ENCODE results near the gene PIEZO1. TPM values are rescaled to one million over a fixed set of nuclear protein-coding genes. Genes with fewer than 3 reads are reported as not detected.

PIEZO1 gene
- total RNA-seq, 2 experiments from 2014 or later: 105 to 126 TPM

DNA sequence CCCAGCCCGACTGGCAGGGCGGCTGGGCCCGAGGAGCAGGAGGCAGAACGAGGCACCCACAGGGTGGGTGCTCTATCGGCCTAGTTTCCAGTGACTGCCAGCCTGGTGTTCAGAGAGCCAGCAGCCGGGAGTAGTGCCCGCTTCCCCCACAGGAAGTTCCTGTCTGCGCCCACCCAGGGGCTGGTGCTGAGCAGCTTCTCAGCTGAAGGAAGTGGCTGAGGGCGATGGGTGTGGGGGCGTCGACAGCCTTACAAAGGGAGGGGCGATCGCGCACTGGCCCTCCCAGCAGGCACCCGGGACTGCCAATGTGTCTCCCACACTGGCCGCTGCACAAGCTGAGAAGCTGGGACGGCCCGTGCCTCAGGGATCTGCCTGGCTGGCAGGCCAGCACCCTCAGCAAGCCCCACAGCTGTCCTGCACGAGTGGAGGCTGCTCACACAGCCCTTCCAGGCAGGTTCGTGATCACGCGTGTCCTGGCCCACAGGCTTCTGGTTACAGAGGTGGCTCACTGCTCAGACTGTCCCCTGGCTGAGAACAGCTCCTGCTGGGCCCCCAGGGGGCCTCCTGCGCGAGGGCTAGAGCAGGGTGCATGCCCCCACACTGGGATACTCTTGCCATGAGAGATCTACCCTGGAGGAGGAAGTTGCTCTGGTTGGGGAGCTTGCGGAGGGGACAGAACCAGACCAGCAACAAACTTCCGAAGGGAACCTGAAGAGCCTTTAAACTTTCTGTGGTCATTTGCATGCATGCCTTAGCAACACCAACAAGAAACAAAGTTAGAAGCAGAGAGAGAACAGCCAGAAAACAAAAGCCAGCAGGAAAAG lies 81.3 kb downstream of the PIEZO1 start:
- Mint-ChIP-seq H3K36me3 (ENCODE audit: low read depth) (peaks cover 22% of the 10 kb centered on the region), H3K27ac (peak overlapping the region; percentile 97), H3K9me3 (ENCODE audit: low read depth) (no peaks in the 10 kb centered on the region), H3K27me3 (no peaks in the 10 kb centered on the region), H3K4me1 (peaks cover 59% of the 10 kb centered on the region), H3K4me3 (peak overlapping the region; percentile 92)
- intact Hi-C loops (cut with DNase I, micrococcal nuclease): loop anchor here (2.0 to 5.0 kb wide), 4 partner anchors 53 to 1311 kb away; partner anchors contain the start of genes BANP (in 1 of the 2), CYBA (in 1 of the 2), MAP1LC3B (in 1 of the 2) and PIEZO1 (in 1 of the 2)
- ATAC-seq (peak; percentile 31), DNase-seq (peak; percentile 87)
- CTCF ChIA-PET: interaction anchor here (0.6 to 2.3 kb wide), 4 partner anchors 19 to 915 kb away, joined by 3 to 7 read pairs (median 4); no protein-coding TSS in a partner anchor
- POLR2A ChIA-PET: no interaction called here

DNA sequence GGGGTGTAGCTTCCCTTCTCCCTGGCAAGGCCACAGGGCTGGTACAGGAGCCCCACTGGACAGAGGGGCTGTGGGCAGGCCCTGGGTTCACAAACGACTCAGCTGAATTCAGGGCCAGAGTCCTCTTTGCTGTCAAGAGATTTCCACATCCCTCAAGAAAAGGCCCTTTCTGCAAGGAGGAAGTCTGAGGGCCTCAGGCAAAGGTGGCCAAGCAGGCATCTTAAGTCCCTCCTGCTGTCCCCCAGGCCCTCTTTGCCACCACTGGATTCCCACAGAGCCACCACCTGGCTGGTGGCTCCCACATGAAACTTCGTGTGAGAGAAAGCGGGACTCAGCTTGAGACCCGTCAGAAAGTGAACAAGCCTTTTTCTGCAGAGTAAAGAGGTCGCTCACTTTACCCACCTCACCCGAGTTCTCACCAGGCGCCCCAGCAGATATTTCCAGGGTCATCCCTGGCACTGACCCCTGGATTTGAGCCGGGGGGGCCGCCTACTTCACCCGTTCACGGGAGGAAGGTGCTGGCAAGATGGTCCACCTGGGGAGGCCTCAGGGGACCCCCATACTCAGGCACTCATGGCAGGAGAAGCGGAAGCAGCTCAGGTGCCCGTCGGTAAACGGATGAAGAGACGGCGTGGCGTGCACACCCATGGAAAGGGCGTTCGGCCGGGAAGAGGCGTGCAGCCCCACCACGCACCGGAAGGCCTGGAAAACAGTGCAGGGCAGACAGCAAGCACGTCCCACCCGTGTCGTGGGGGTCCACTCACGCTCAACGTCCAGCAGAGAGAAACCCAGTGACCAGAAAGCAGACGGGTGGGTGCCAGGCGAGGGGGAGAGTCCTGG lies 82.4 kb downstream of the PIEZO1 start:
- Mint-ChIP-seq H3K27ac (peak overlapping the region; percentile 97), H3K4me1 (peaks cover 62% of the 10 kb centered on the region), H3K27me3 (no peaks in the 10 kb centered on the region), H3K9me3 (ENCODE audit: low read depth) (no peaks in the 10 kb centered on the region), H3K36me3 (ENCODE audit: low read depth) (peaks cover 31% of the 10 kb centered on the region), H3K4me3 (peak overlapping the region; percentile 92)
- DNase-seq (peak; percentile 41), ATAC-seq (no peak)
- ChIA-PET POLR2A (interaction anchor here (0.9 to 2.6 kb wide), 2 partner anchors 15 to 110 kb away, joined by 4 to 7 read pairs; no protein-coding TSS in a partner anchor), CTCF (interaction anchor here (0.9 to 2.3 kb wide), 6 partner anchors 15 to 258 kb away, joined by 3 to 7 read pairs (median 4); no protein-coding TSS in a partner anchor)
- intact Hi-C loops (cut with DNase I, micrococcal nuclease): loop anchor here (2.0 to 5.0 kb wide), 3 partner anchors 52 to 1310 kb away; partner anchors contain the start of genes BANP (in 1 of the 2), CYBA (in 1 of the 2) and MAP1LC3B (in 1 of the 2)

GRCh38 chr16:88701581-88702370 lies 83.2 kb downstream of the PIEZO1 start:
- intact Hi-C loops (cut with DNase I, micrococcal nuclease): loop anchor here (1.0 to 5.0 kb wide), 12 partner anchors 15 to 1309 kb away; partner anchors contain the start of genes CYBA (in 2 of the 2), MVD (in 2 of the 2), SNAI3 (in 2 of the 2) and BANP (in 1 of the 2)
- ATAC-seq (no peak), DNase-seq (peak; percentile 46)
- CTCF ChIA-PET: interaction anchor here (0.9 to 2.3 kb wide), 6 partner anchors 15 to 257 kb away, joined by 3 to 7 read pairs (median 4); no protein-coding TSS in a partner anchor
- peaks cover 55% of the 10 kb centered on the region for H3K4me1 Mint-ChIP-seq
- H3K9me3 Mint-ChIP-seq (ENCODE audit: low read depth): no peaks in the 10 kb centered on the region
- peak overlapping the region; percentile 92 for H3K4me3 Mint-ChIP-seq
- POLR2A ChIA-PET: interaction anchor here (0.9 to 2.6 kb wide), 2 partner anchors 14 to 111 kb away, joined by 4 to 7 read pairs; no protein-coding TSS in a partner anchor
- H3K27me3 Mint-ChIP-seq: no peaks in the 10 kb centered on the region
- peak overlapping the region; percentile 97 for H3K27ac Mint-ChIP-seq
- peaks cover 33% of the 10 kb centered on the region for H3K36me3 Mint-ChIP-seq (ENCODE audit: low read depth)

DNA sequence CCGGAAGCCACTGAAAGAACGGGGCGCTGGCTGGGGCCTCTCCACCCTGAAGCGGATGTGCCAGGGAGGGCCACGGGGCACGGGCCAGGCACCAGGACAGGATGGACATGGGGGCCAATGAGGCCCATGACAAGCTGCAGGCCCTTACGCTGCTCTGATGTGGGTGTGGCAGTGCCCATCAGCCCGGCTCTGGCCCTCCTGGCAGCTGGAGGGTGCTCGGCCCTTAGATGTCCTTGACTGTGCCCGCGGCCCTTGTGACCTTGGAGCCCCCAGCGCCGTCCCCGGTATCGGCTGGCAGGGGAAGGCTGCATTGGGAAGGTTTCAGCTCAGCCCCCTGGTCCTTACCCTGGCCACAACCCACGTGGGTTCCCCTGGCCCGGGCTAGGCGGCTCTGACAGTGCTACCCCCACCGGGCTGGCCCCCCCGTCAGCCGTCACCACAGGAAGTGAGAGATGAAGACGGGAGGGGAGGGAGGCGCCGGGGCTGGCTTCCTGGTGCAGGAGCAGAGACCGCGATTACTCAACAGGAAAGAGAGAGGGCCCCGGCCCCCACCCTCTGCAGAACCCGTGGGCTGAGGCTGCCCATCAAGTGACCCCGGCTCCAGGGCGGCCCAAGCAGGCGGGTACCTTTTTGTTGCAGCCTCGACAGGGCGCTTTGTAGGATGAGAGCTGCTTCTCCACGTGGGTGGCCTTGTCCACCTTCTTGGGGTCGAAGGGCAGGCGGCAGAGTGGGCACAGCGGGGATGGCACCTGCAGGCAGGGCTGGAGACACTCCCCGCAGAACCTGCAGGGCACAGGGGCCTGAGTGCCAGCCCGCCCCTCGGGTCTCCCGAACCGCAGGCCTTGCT lies 84.2 kb downstream of the PIEZO1 start:
- peak; percentile 98 for DNase-seq
- CTCF ChIA-PET: interaction anchor here (0.7 to 2.3 kb wide), 4 partner anchors 14 to 75 kb away, joined by 5 to 7 read pairs (median 6); no protein-coding TSS in a partner anchor
- peak overlapping the region; percentile 92 for H3K4me3 Mint-ChIP-seq

DNA sequence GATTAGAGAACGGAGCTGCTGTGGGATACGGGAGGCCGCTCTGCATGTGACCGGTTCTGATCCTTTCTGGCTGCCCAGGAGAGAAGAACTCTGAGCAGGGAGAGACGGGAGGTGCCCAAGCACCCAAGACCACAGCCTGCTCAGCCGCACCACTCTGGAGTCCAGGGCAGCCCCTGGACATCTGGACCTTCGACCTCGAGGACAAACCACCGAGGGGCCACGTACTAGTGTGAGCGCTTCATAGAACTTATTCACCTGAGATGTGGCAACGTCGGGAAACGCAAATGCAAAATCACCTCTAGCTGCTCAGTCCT lies 84.7 kb downstream of the PIEZO1 start:
- Mint-ChIP-seq H3K36me3 (ENCODE audit: low read depth) (peaks cover 31% of the 10 kb centered on the region), H3K27ac (peak overlapping the region; percentile 97), H3K4me3 (peak overlapping the region; percentile 92), H3K9me3 (ENCODE audit: low read depth) (no peaks in the 10 kb centered on the region), H3K27me3 (no peaks in the 10 kb centered on the region), H3K4me1 (peaks cover 55% of the 10 kb centered on the region)
- CTCF ChIA-PET: interaction anchor here (1.3 kb wide), 1 partner anchor 15 kb away, joined by 6 read pairs; no protein-coding TSS in a partner anchor
- POLR2A ChIA-PET: interaction anchor here (0.6 to 2.6 kb wide), 4 partner anchors 13 to 110 kb away, joined by 3 to 7 read pairs (median 3); no protein-coding TSS in a partner anchor
- DNase-seq (no peak), ATAC-seq (no peak)
- intact Hi-C loops (cut with DNase I, micrococcal nuclease): loop anchor here (2.0 to 5.0 kb wide), 4 partner anchors 13 to 1308 kb away; partner anchors contain the start of genes MAP1LC3B (in 1 of the 2), SNAI3 (in 1 of the 2) and ZFPM1 (in 1 of the 2)

More for the DNA sequence above, 84.2 kb downstream of the PIEZO1 start:
- peak; percentile 80 for ATAC-seq
- POLR2A ChIA-PET: interaction anchor here (0.6 to 2.6 kb wide), 4 partner anchors 14 to 109 kb away, joined by 3 to 7 read pairs (median 3); no protein-coding TSS in a partner anchor
- H3K27ac Mint-ChIP-seq: peak overlapping the region; percentile 97
- no peaks in the 10 kb centered on the region for H3K9me3 Mint-ChIP-seq (ENCODE audit: low read depth)
- no peaks in the 10 kb centered on the region for H3K27me3 Mint-ChIP-seq
- peaks cover 33% of the 10 kb centered on the region for H3K36me3 Mint-ChIP-seq (ENCODE audit: low read depth)
- peaks cover 55% of the 10 kb centered on the region for H3K4me1 Mint-ChIP-seq
- intact Hi-C loops (cut with DNase I, micrococcal nuclease): loop anchor here (1.0 to 5.0 kb wide), 10 partner anchors 14 to 1309 kb away; partner anchors contain the start of genes MVD (in 2 of the 2), SNAI3 (in 2 of the 2), CYBA (in 1 of the 2) and MAP1LC3B (in 1 of the 2)

DNA sequence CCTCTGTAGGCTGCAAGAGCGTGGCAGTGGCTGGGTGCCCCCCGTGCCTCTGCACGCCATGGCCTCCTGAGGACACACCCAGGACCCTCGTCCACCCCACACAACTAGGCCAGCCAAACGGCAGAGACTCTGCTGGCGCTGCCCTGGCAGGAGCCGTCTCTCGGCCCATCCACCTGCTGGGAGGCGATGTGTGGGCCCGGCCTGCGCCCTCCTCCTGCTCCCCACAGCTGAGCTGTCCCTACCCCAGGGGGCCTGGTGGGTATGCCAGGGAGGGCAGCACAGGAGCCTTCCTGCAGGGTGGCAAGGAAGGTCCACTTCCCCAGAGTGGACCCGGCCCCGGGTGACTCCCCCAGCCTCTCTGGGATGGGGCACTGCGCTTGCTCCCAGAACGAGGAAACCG lies 85.8 kb downstream of the PIEZO1 start:
- Mint-ChIP-seq H3K9me3 (ENCODE audit: low read depth) (no peaks in the 10 kb centered on the region), H3K4me1 (peaks cover 49% of the 10 kb centered on the region), H3K36me3 (ENCODE audit: low read depth) (peaks cover 29% of the 10 kb centered on the region), H3K27me3 (no peaks in the 10 kb centered on the region), H3K27ac (no peak overlapping the region), H3K4me3 (no peak overlapping the region)
- POLR2A ChIA-PET: no interaction called here
- intact Hi-C loops (cut with DNase I, micrococcal nuclease): no loop called here
- DNase-seq (no peak), ATAC-seq (no peak)
- CTCF ChIA-PET: no interaction called here

DNA sequence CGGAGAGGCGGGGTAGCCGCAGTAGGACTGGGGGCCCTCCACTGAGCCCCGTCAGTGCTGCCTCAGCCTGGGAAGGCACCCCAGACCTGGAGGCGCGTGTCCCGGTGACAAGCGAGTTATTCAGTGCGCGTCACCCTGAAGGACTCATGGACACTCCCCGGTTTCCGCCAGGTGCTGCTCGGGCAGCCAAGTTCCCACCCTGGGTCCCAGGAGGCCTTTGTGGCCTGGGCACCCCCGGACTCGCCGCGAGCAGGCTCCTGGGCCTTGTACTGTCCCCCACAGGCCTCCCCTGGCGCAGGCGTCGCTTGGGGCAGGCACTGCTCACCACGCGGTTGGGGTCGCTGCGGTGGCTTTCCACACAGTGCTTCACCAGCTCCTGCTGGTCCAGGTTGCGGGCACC lies 86.4 kb downstream of the PIEZO1 start:
- ChIA-PET POLR2A (no interaction called here), CTCF (no interaction called here)
- Mint-ChIP-seq H3K27me3 (no peaks in the 10 kb centered on the region), H3K4me1 (peaks cover 46% of the 10 kb centered on the region), H3K4me3 (no peak overlapping the region), H3K36me3 (ENCODE audit: low read depth) (peaks cover 29% of the 10 kb centered on the region), H3K9me3 (ENCODE audit: low read depth) (no peaks in the 10 kb centered on the region), H3K27ac (no peak overlapping the region)
- ATAC-seq: no peak
- intact Hi-C loops (cut with DNase I, micrococcal nuclease): no loop called here
- DNase-seq: no peak

GRCh38 chr16:88697831-88698615 lies 87.0 kb downstream of the PIEZO1 start:
- ATAC-seq: no peak
- H3K36me3 Mint-ChIP-seq (ENCODE audit: low read depth): peaks cover 27% of the 10 kb centered on the region

DNA sequence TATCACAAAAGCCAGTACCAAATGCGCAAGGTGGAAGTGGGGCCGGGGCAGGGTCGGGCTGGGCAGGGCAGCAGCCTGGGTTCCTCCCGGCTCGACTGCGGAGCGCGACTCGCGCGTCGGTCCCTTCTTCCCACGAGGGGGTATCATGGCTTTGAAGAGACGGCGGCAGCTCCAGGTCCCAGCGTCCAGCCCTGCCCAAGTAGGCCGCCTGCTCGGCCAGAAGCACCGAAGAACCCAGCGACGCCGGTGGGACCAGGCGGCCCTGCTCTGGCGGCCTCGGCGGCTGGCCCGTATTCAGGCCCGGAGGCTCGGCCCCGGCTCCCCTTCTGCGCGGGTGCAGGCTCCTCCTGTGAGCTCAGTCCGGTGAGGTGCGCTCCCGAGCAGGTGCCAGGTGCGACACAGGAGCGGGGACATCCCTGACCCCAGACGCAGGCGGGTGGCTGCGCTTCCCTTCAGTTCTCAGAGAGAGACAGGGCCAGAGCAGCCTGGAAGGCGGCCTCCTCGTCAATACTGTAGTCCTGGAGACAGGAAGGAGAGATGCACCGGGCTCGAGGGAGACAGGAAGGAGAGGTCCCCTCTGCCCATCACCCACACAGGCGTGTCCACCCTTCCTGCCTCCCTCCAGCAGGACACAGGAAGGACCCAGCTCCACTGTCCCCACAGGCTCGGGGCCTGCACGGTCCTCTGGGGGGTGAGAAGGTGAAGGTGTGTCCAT lies 87.7 kb downstream of the PIEZO1 start:
- intact Hi-C loops (cut with DNase I, micrococcal nuclease): no loop called here
- Mint-ChIP-seq H3K4me3 (no peak overlapping the region), H3K9me3 (ENCODE audit: low read depth) (no peaks in the 10 kb centered on the region), H3K27ac (no peak overlapping the region), H3K36me3 (ENCODE audit: low read depth) (peaks cover 22% of the 10 kb centered on the region), H3K27me3 (no peaks in the 10 kb centered on the region), H3K4me1 (peaks cover 45% of the 10 kb centered on the region)
- no peak for ATAC-seq
- ChIA-PET CTCF (interaction anchor here (0.5 kb wide), 1 partner anchor 19 kb away, joined by 3 read pairs; no protein-coding TSS in a partner anchor), POLR2A (no interaction called here)
- DNase-seq: no peak

More at GRCh38 chr16:88697831-88698615, 87.0 kb downstream of the PIEZO1 start:
- H3K4me1 Mint-ChIP-seq: peaks cover 43% of the 10 kb centered on the region
- POLR2A ChIA-PET: no interaction called here
- H3K27me3 Mint-ChIP-seq: no peaks in the 10 kb centered on the region
- H3K9me3 Mint-ChIP-seq (ENCODE audit: low read depth): no peaks in the 10 kb centered on the region
- no peak overlapping the region for H3K27ac Mint-ChIP-seq
- H3K4me3 Mint-ChIP-seq: no peak overlapping the region
- DNase-seq: peak; percentile 48
- intact Hi-C loops (cut with DNase I, micrococcal nuclease): no loop called here
- CTCF ChIA-PET: no interaction called here

Data from activated CD4-positive, alpha-beta T cell treated with anti-CD3 and anti-CD28 coated beads for 36 hours (primary cell).